Endometrial microvascular endothelial cells (primary cell): ENCODE measurements around the gene TDRD1. TPM values are rescaled to one million over a fixed set of nuclear protein-coding genes. Genes with fewer than 3 reads are reported as not detected.

Experiments used
- in situ Hi-C: cut with HindIII; loops from 2 replicates; pipeline ENCODE4 v1.10.0; 2017; ENCODE audit warnings: low sequenced_read_pairs, low pct_unique_long_range_greater_than_20kb; ENCODE audit errors: inconsistent ontology term
- total RNA-seq: library from RNA; depleted of rRNA; stranded (reverse); fragments of >200 nt; gene quantifications from one replicate; pipeline ENCODE4 v1.2.3, GENCODE V29; 2015; ENCODE audit errors: inconsistent ontology term

TDRD1 gene
- total RNA-seq, 1 donor from 2014 or later: under 0.01 TPM

- in situ Hi-C loops: no loop called here
Observed at GRCh38 chr10:114212153-114212552, 33.0 kb downstream of the TDRD1 start.

- in situ Hi-C loops: no loop called here
Observed at GRCh38 chr10:114215033-114215432, 35.9 kb downstream of the TDRD1 start.

GRCh38 chr10:114220281-114220680 lies 41.1 kb downstream of the TDRD1 start:
- in situ Hi-C loops: no loop called here

- in situ Hi-C loops: no loop called here
Observed at GRCh38 chr10:114221235-114221634, 42.1 kb downstream of the TDRD1 start.

- in situ Hi-C loops: no loop called here
Observed at GRCh38 chr10:114223066-114223465, 43.9 kb downstream of the TDRD1 start.

GRCh38 chr10:114228156-114228555 lies 49.0 kb downstream of the TDRD1 start:
- in situ Hi-C loops: no loop called here

- in situ Hi-C loops: no loop called here
Observed at GRCh38 chr10:114232561-114233176, 53.5 kb downstream of the TDRD1 start.

GRCh38 chr10:114233482-114233881 lies 54.3 kb downstream of the TDRD1 start:
- in situ Hi-C loops: no loop called here

GRCh38 chr10:114234132-114234531 lies 55.0 kb downstream of the TDRD1 start:
- in situ Hi-C loops: no loop called here

- in situ Hi-C loops: no loop called here
Observed at GRCh38 chr10:114239117-114239993, 60.2 kb downstream of the TDRD1 start, which contains the start of gene VWA2. Gene VWA2 (plus strand): TSS chr10:114239254. CDS start chr10:114248714, 9,460 bp downstream.

- in situ Hi-C loops: no loop called here
Observed at GRCh38 chr10:114239994-114240345, 60.8 kb downstream of the TDRD1 start.

GRCh38 chr10:114242235-114242634 lies 63.1 kb downstream of the TDRD1 start:
- in situ Hi-C loops: no loop called here

GRCh38 chr10:114243661-114244060 lies 64.5 kb downstream of the TDRD1 start:
- in situ Hi-C loops: no loop called here

GRCh38 chr10:114244126-114244525 lies 65.0 kb downstream of the TDRD1 start:
- in situ Hi-C loops: no loop called here

- in situ Hi-C loops: no loop called here
Observed at GRCh38 chr10:114245121-114245791, 66.1 kb downstream of the TDRD1 start.

GRCh38 chr10:114246679-114247305 lies 67.6 kb downstream of the TDRD1 start:
- in situ Hi-C loops: no loop called here

GRCh38 chr10:114250236-114250635 lies 71.1 kb downstream of the TDRD1 start:
- in situ Hi-C loops: no loop called here

GRCh38 chr10:114250716-114251115 lies 71.6 kb downstream of the TDRD1 start:
- in situ Hi-C loops: no loop called here

- in situ Hi-C loops: no loop called here
Observed at GRCh38 chr10:114252092-114252491, 72.9 kb downstream of the TDRD1 start.
